Naive thymus-derived CD8-positive, alpha-beta T cell (primary cell): ENCODE data around the gene TXNRD2. TPM values are rescaled to one million over a fixed set of nuclear protein-coding genes. Genes with fewer than 3 reads are reported as not detected.
"Not testable (repeated sequence)": the region's sequence is repeated elsewhere in the genome, so short reads cannot be mapped to it uniquely, and the experiment has no call there.

Experiments
- ATAC-seq, 2 donors: fragments of 150-1000 bp; cut with Tn5 transposase in 1 of 2; sonication (Bioruptor Pico), chemical (Tn5 transposase) in 1 of 2; 1 replicate in 1 of 2; 2 replicates in 1 of 2; pipeline ENCODE4 v1.10.0; 2021; ENCODE audit warnings: mild to moderate bottlenecking in 2 of 2, moderate library complexity in 2 of 2
- POLR2A ChIA-PET: fragments of 350-600 bp; sonication (Branson Sonifier 250); formaldehyde crosslinking; loops from one replicate; lab custom pipeline; 2021; ENCODE audit warnings: antibody characterized with exemption; lab: Charles Lee
- DNase-seq, 10 donors: peaks; one replicate each; pipeline versions ENCODE4 v3.0.0 to v3.0.0-alpha.2; 2020 to 2022
- H3K27ac Mint-ChIP-seq, 10 donors: one replicate each; pipeline ENCODE4 v1.8.0; 2020 to 2022; ENCODE audit warnings: mild to moderate bottlenecking in 10 of 10, mixed read lengths in 10 of 10, moderate library complexity in 4 of 10, inconsistent platforms in 1 of 10
- H3K27me3 Mint-ChIP-seq, 5 donors: one replicate each; pipeline ENCODE4 v1.8.0; 2021 to 2022; ENCODE audit warnings: mixed read lengths in 5 of 5
- H3K36me3 Mint-ChIP-seq, 3 donors: one replicate each; pipeline ENCODE4 v1.8.0; 2020 to 2022; ENCODE audit warnings: mixed read lengths in 3 of 3, mild to moderate bottlenecking in 2 of 3, inconsistent platforms in 1 of 3
- H3K4me1 Mint-ChIP-seq, 4 donors: one replicate each; pipeline ENCODE4 v1.8.0; 2021 to 2022; ENCODE audit warnings: mixed read lengths in 4 of 4
- H3K4me3 Mint-ChIP-seq, 10 donors: one replicate each; pipeline ENCODE4 v1.8.0; 2020 to 2022; ENCODE audit warnings: mild to moderate bottlenecking in 10 of 10, mixed read lengths in 10 of 10, moderate library complexity in 6 of 10, inconsistent platforms in 1 of 10
- H3K9me3 Mint-ChIP-seq, 9 donors: one replicate each; pipeline ENCODE4 v1.8.0; 2020 to 2022; ENCODE audit warnings: mixed read lengths in 9 of 9, mild to moderate bottlenecking in 3 of 9, inconsistent platforms in 1 of 9, moderate library complexity in 1 of 9
- polyA plus RNA-seq, 3 donors: library from polyadenylated mRNA; unstranded; fragments of 300-500 nt; fragmentation: Illumina TruSeq; gene quantifications; one replicate each; pipeline ENCODE4 v1.2.3, GENCODE V29; 2021
- total RNA-seq, 8 experiments: library from RNA in 2 of 8; stranded (reverse) in 2 of 8; gene quantifications; one replicate each; pipeline ENCODE4 v1.2.3 and lab custom pipeline; 2021 to 2026

Gene TXNRD2
- total and polyA plus RNA-seq, 5 experiments from 2014 or later: 6.5 to 33.8 (median 14.9) TPM

GRCh38 chr22:19906864-19907263 is 34.8 kb downstream of the TXNRD2 start:
- ATAC-seq, DNase-seq, H3K9me3 Mint-ChIP-seq, H3K27ac Mint-ChIP-seq, H3K4me3 Mint-ChIP-seq, H3K27me3 Mint-ChIP-seq, POLR2A ChIA-PET: not testable (repeated sequence)
- H3K4me1 Mint-ChIP-seq: peaks cover 5 to 16% (median 10%) of the 10 kb centered on the region in 4 donors
- peaks cover 0 to 11% (median 1%) of the 10 kb centered on the region in 3 donors for H3K36me3 Mint-ChIP-seq

GRCh38 chr22:19905347-19906276 is 36.0 kb downstream of the TXNRD2 start:
- peak overlapping the region in 4 of 10 donors; percentile 3 to 81 (median 55) for H3K27ac Mint-ChIP-seq
- ATAC-seq (no peak), DNase-seq (no peak)
- POLR2A ChIA-PET: interaction anchor here (1.3 kb wide), 1 partner anchor 13 kb away, joined by 3 read pairs; no protein-coding TSS in a partner anchor
- peaks cover 0 to 8% (median 1%) of the 10 kb centered on the region in 3 donors for H3K36me3 Mint-ChIP-seq
- no peak overlapping the region for H3K4me3 Mint-ChIP-seq
- peaks cover 5 to 16% (median 10%) of the 10 kb centered on the region in 4 donors for H3K4me1 Mint-ChIP-seq
- no peaks in the 10 kb centered on the region for H3K27me3 Mint-ChIP-seq
- H3K9me3 Mint-ChIP-seq: no peaks in the 10 kb centered on the region

- Mint-ChIP-seq H3K9me3 (no peaks in the 10 kb centered on the region), H3K36me3 (peaks cover 0 to 6% (median 1%) of the 10 kb centered on the region in 3 donors), H3K27me3 (no peaks in the 10 kb centered on the region), H3K4me1 (peaks cover 3 to 14% (median 8%) of the 10 kb centered on the region in 4 donors), H3K4me3 (no peak overlapping the region), H3K27ac (peak overlapping the region in 1 of 10 donors; percentile 43)
- no peak for ATAC-seq
- DNase-seq: no peak
- POLR2A ChIA-PET: interaction anchor here (1.3 kb wide), 1 partner anchor 13 kb away, joined by 3 read pairs; no protein-coding TSS in a partner anchor
These were observed 36.7 kb downstream of the TXNRD2 start for GRCh38 chr22:19904935-19905334.

GRCh38 chr22:19904174-19904856 is 37.3 kb downstream of the TXNRD2 start:
- peaks cover 0 to 4% (median 1%) of the 10 kb centered on the region in 3 donors for H3K36me3 Mint-ChIP-seq
- no peak overlapping the region for H3K4me3 Mint-ChIP-seq
- H3K9me3 Mint-ChIP-seq: no peaks in the 10 kb centered on the region
- no peak for DNase-seq
- H3K27me3 Mint-ChIP-seq: no peaks in the 10 kb centered on the region
- ATAC-seq: no peak
- H3K4me1 Mint-ChIP-seq: peaks cover 0 to 8% (median 4%) of the 10 kb centered on the region in 4 donors
- POLR2A ChIA-PET: interaction anchor here (1.3 kb wide), 1 partner anchor 12 kb away, joined by 3 read pairs; no protein-coding TSS in a partner anchor
- H3K27ac Mint-ChIP-seq: no peak overlapping the region

- H3K27ac Mint-ChIP-seq: no peak overlapping the region
- no peaks in the 10 kb centered on the region for H3K9me3 Mint-ChIP-seq
- DNase-seq (no peak), ATAC-seq (no peak)
- H3K27me3 Mint-ChIP-seq: no peaks in the 10 kb centered on the region
- H3K36me3 Mint-ChIP-seq: peaks cover 0 to 6% (median 1%) of the 10 kb centered on the region in 3 donors
- POLR2A ChIA-PET: interaction anchor here (1.0 kb wide), 1 partner anchor 38 kb away, joined by 3 read pairs; the partner anchor contains the start of genes COMT and TXNRD2
- H3K4me1 Mint-ChIP-seq: peaks cover 0 to 5% (median 3%) of the 10 kb centered on the region in 4 donors
- no peak overlapping the region for H3K4me3 Mint-ChIP-seq
These were observed 38.1 kb downstream of the TXNRD2 start for GRCh38 chr22:19903513-19903912.

GRCh38 chr22:19903031-19903430 is 38.6 kb downstream of the TXNRD2 start:
- no peaks in the 10 kb centered on the region for H3K27me3 Mint-ChIP-seq

GRCh38 chr22:19902245-19902715 is 39.3 kb downstream of the TXNRD2 start:
- peaks cover 0 to 6% (median 0%) of the 10 kb centered on the region in 3 donors for H3K36me3 Mint-ChIP-seq
- no peak overlapping the region for H3K4me3 Mint-ChIP-seq
- no peaks in the 10 kb centered on the region for H3K9me3 Mint-ChIP-seq
- POLR2A ChIA-PET: interaction anchor here (2.7 kb wide), 1 partner anchor 11 kb away, joined by 14 read pairs; no protein-coding TSS in a partner anchor
- ATAC-seq (no peak), DNase-seq (no peak)
- H3K27ac Mint-ChIP-seq: peak overlapping the region in 1 of 10 donors; percentile 32
- no peaks in the 10 kb centered on the region for H3K27me3 Mint-ChIP-seq
- peaks cover 2 to 9% (median 5%) of the 10 kb centered on the region in 4 donors for H3K4me1 Mint-ChIP-seq

More at GRCh38 chr22:19903031-19903430, 38.6 kb downstream of the TXNRD2 start:
- DNase-seq (no peak), ATAC-seq (no peak)
- POLR2A ChIA-PET: interaction anchor here (1.0 kb wide), 1 partner anchor 39 kb away, joined by 3 read pairs; the partner anchor contains the start of genes COMT and TXNRD2
- Mint-ChIP-seq H3K4me3 (no peak overlapping the region), H3K4me1 (peaks cover 0 to 5% (median 4%) of the 10 kb centered on the region in 4 donors), H3K36me3 (peaks cover 0 to 6% (median 0%) of the 10 kb centered on the region in 3 donors), H3K9me3 (no peaks in the 10 kb centered on the region), H3K27ac (no peak overlapping the region)

GRCh38 chr22:19901577-19902244 is 39.9 kb downstream of the TXNRD2 start:
- ATAC-seq: no peak
- POLR2A ChIA-PET: interaction anchor here (0.6 to 2.7 kb wide), 2 partner anchors 10 to 15 kb away, joined by 3 to 14 read pairs; no protein-coding TSS in a partner anchor
- H3K27me3 Mint-ChIP-seq: no peaks in the 10 kb centered on the region
- no peaks in the 10 kb centered on the region for H3K9me3 Mint-ChIP-seq
- DNase-seq: no peak
- peaks cover 4 to 15% (median 10%) of the 10 kb centered on the region in 4 donors for H3K4me1 Mint-ChIP-seq
- peak overlapping the region in 1 of 10 donors; percentile 46 for H3K27ac Mint-ChIP-seq
- peaks cover 0 to 6% (median 0%) of the 10 kb centered on the region in 3 donors for H3K36me3 Mint-ChIP-seq
- H3K4me3 Mint-ChIP-seq: no peak overlapping the region

- DNase-seq (no peak), ATAC-seq (no peak)
- H3K4me1 Mint-ChIP-seq: peaks cover 4 to 21% (median 17%) of the 10 kb centered on the region in 4 donors
- H3K4me3 Mint-ChIP-seq: no peak overlapping the region
- peaks cover 0 to 4% (median 0%) of the 10 kb centered on the region in 3 donors for H3K36me3 Mint-ChIP-seq
- peak overlapping the region in 1 of 10 donors; percentile 46 for H3K27ac Mint-ChIP-seq
- POLR2A ChIA-PET: interaction anchor here (0.6 to 2.7 kb wide), 6 partner anchors 9 to 144 kb away, joined by 3 to 14 read pairs (median 3); no protein-coding TSS in a partner anchor
- H3K27me3 Mint-ChIP-seq: no peaks in the 10 kb centered on the region
- no peaks in the 10 kb centered on the region for H3K9me3 Mint-ChIP-seq
These were observed 40.7 kb downstream of the TXNRD2 start for GRCh38 chr22:19900707-19901436.

GRCh38 chr22:19898831-19899567 is 42.6 kb downstream of the TXNRD2 start:
- Mint-ChIP-seq H3K27ac (peak overlapping the region in 1 of 10 donors; percentile 57), H3K36me3 (peaks cover 0 to 2% (median 0%) of the 10 kb centered on the region in 3 donors), H3K27me3 (no peaks in the 10 kb centered on the region), H3K4me1 (peaks cover 13 to 40% (median 34%) of the 10 kb centered on the region in 4 donors), H3K9me3 (no peaks in the 10 kb centered on the region), H3K4me3 (peak overlapping the region in 1 of 10 donors; percentile 15)
- ATAC-seq (no peak), DNase-seq (no peak)
- POLR2A ChIA-PET: interaction anchor here (1.3 kb wide), 1 partner anchor 42 kb away, joined by 3 read pairs; the partner anchor contains the start of genes COMT and TXNRD2
